Kidney tubule cell (primary cell): Measurements from ENCODE around the gene GEMIN4.
"Not testable (repeated sequence)": the region's sequence is repeated elsewhere in the genome, so short reads cannot be mapped to it uniquely, and the experiment has no call there.

ENCODE experiments used
- DNase-seq: peaks from one replicate; pipeline ENCODE4 v3.0.0-alpha.2; 2018; ENCODE audit warnings: low spot score

GEMIN4 gene

DNA sequence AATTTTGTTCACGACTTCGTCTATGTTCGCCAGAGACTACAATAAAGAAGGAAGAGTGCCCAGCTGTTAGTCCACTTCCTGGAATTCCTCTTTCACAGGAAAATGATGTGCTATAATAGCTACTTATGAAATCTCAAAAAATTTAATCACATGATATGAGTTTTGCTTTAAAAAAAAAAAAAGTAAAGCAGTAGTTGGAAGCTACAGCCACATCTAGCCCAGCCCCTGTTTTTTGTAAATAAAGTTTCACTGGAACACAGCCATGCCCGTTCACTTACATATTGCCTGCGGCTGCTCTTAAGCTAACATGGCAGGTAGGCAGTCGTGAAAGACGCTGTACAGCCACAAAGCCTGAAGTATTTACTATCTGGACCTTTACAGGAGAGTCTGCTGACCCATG, 52.7 kb downstream of the GEMIN4 start:
- DNase-seq, result no peak

DNA sequence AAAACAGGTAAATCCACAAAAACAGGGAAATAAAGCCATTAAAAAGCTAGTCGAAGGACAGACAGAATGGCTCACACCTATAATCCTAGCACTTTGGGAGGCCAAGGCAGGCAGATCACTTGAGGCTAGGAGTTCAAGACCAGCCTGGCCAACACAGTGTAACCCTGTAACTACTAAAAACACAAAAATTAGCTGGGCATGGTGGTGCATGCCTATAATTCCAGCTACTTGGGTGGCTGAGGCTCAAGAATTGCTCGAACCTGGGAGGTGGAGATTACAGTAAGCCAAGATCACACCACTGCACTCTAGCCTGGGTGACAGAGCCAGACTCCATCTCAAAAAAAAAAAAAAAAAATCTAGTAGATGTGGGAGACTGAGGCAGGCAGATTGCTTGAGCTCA, 54.0 kb downstream of the GEMIN4 start:
- DNase-seq, result not testable (repeated sequence)

DNA sequence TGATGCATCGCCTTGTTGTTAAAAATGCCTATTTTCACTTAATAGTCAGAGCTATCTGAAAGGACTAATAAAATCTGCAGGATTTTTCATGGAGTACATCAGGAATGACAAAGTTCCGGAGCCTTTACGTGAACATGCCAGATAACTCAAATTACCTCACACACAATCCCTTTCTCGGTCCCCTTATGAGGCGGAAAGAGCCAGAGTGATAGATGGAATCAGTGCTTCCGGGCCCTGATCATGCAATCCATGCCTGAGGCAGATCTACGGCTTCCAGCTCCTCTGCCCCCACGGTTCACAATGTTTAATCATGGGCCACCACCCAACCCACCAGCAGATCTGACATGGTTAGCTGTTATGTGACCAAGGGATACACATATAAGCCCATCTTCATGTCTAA, 54.4 kb downstream of the GEMIN4 start:
- no peak for DNase-seq

DNA sequence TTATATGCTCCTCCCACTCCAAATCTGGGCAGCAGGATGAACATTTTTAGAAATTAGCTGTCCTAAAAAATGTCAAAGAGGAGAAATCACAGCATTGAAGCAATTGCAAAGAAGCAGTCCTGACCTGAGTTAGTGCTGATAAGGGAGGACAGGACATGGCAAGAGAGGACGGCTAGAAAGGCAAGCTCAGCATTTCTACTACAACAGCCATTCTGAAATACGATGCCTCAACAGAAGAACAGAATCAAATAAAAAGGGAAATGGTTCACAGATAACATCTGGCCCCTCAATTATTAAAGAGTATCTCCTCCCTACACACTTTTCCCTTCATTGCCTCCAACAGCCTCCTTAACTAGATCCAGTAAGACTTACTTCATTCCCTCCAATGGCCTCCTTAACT, 55.7 kb downstream of the GEMIN4 start:
- no peak for DNase-seq
